GM19023 (cell line): ENCODE measurements around the gene IPP.
A peak's percentile ranks its signal among the peaks of the same experiment; 100 is the strongest.
"Not testable (repeated sequence)": the region's sequence is repeated elsewhere in the genome, so short reads cannot be mapped to it uniquely, and the experiment has no call there.

Experiments
- ATAC-seq: cut with Tn5 transposase; IDR thresholded peaks from one replicate; pipeline ENCODE4 v1.9.1; 2021; ENCODE audit warnings: mild to moderate bottlenecking, moderate library complexity; ENCODE audit not compliant: unreplicated experiment

IPP gene

DNA sequence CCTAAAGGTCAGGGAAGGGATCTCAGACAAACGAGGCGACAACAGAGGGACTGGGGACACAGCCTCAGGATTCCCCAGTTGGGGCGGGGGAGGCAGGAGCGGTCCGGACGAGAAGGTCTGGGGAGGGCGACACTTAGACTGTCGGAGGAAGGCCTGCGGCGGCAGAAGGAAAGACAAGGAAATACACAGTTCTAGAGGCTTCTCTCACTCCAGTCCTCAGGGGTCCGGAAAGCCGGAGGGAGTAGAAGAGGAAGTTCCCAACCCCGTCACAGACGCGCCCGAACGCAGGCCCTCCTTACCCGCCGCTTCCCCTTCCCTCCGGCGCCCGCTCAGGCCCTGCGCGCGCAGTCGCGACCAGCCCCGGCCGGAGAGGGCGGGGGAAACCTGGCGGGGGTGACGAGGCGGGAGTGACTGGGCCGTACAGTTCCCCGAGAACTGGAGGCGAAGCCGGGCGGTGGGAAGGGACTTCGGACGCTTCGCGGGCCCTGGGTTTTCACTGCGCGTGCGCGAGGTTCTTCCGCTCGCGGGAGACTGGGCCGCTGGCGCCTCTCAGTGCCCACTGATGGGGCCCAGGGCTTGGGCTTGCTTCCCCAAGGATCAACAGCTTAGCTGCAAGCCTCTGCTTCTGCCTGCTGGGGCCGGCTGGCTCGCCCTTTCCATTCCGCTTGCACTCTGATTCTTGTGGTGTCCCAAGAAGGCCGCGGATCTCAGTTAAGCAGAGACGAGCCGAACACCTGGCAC lies at the start of gene IPP:
TSS of gene IPP (minus strand) at position 356 of the 741 bp plus-strand sequence. CDS start 4,242 bp downstream, outside the sequence.
- peak; percentile 92 for ATAC-seq

- no peak for ATAC-seq
Observed at GRCh38 chr1:45796946-45797345, 46.5 kb upstream of the IPP start.

DNA sequence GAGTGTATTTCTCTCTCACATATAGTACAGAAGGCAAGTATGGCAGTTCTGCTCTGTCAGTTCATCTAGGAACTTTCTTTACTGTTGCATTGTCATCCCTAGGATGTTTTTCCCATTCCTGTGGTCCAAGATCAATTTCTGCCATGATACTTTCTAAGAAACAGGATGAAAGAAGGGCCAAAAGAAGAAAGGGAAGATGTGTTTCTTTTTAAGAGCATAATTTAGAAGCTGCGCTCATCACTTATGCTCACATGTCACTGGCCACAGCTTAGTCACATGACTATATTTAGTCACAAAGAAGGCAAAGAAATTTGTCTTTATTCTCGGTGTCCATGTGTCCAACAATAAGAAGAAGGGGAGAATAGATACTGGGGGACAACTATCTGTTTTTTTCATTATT lies 45.9 kb upstream of the IPP start:
- ATAC-seq, result no peak

DNA sequence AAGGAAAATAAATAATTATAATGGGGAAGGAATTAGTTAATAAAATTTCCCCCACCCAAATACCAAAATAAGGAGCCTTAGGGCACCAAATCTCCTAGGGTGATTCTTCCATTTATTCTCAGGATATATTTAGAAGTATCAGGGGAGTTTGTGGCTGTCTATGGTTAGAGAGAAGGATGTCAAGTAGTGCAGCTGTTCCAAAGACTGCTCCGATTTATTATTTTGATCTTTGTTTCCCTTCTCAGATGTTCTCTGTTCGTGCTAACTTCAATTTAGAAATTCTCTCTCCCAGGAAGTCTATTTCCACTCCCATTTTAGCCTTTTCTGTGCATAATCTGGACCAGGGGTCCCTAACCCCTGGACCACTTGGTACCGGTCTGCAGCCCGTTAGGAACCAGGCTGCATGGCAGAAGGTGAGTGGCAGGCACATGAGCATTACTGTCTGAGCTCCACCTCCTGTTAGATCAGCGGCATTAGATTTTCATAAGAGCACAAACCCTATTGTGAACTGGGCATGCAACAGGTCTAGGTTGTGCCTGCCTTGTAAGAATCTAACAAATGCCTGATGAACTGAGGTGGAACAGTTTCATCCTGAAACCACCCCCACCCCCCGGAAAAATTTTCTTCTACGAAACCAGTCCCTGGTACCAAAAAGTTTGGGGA lies 43.6 kb upstream of the IPP start:
- no peak for ATAC-seq

GRCh38 chr1:45792744-45793143 lies 42.3 kb upstream of the IPP start:
- no peak for ATAC-seq

DNA sequence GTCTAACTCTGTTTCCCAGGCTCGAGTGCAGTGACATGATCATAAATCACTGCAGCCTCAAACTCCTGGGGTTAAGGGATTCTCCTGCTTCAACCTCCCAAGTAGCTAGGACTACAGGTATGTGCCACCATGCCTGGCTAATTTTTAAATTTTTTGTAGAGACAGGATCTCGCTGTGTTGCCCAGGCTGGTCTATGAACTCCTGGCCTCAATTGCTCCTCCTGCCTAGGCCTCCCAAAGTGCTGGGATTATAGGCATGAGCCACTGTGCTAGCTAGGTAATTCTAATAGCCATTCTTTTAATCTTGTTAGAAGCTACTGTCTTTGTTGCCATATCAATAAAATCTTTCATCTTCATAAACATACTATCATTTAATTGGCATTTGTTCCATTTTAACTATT lies 39.1 kb upstream of the IPP start:
- ATAC-seq, result no peak

GRCh38 chr1:45787905-45788304 lies 37.5 kb upstream of the IPP start:
- ATAC-seq, result no peak

GRCh38 chr1:45785583-45785982 lies 35.1 kb upstream of the IPP start:
- ATAC-seq, result no peak

DNA sequence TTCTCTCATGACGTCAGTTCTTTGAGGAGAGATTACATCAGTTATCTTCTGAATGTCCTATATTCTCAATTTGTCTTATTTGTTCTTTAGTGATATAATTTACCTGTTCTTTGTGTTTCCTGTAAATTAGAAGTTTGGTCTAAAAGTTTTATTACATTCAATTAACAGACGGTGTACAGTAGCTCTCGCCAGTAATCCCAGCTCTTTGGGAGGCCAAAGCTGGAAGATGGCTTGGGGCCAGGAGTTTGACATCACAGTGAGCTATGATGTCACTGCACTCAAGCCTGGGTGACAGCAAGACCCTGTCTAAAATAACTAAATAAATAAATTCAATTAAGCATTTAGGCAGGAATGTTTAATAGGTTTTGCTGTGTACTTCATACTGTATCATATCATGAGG lies 25.3 kb upstream of the IPP start:
- no peak for ATAC-seq

DNA sequence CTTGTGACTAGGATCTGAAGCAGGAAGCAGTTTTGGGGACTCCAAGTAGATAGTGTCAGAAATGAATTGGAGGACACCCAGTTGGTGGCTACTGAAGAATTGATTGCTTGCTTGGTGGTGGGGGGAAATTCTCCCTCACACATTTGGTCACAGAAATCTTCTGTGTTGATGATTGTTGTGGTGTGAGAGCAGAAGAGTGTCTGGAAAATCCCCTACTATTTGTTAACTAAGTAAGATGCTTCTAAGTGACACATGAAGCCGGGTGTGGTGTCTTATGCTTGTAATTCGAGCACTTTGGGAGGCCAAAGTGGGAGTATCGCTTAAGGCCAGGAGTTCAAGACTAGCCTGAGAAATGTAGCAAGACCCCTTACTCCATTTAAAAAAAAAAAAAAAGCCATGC lies 22.5 kb upstream of the IPP start:
- ATAC-seq, result no peak

GRCh38 chr1:45769261-45769932 lies 18.9 kb upstream of the IPP start:
- no peak for ATAC-seq

GRCh38 chr1:45767035-45767434 lies 16.6 kb upstream of the IPP start:
- ATAC-seq, result no peak

GRCh38 chr1:45765999-45766792 lies 15.7 kb upstream of the IPP start:
- ATAC-seq, result no peak

DNA sequence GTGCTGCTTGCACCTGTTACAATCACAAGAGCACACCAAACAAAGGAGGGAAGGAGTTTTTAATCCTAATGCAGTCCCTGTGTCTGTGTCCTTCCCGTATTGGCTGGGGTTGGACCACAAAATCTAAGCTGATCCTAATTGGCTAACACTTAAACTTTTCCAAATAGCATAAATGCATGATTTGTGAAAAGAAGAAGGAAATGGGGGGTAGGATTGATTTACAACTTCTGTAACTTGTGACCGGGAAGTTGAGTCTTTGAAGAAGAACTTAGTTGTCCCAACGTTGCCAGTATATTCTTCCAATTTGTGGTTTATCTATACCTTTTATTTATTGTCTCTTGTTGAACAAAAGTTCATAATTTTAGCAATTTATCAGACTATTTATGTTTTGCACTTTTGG lies 11.8 kb upstream of the IPP start:
- ATAC-seq, result no peak

DNA sequence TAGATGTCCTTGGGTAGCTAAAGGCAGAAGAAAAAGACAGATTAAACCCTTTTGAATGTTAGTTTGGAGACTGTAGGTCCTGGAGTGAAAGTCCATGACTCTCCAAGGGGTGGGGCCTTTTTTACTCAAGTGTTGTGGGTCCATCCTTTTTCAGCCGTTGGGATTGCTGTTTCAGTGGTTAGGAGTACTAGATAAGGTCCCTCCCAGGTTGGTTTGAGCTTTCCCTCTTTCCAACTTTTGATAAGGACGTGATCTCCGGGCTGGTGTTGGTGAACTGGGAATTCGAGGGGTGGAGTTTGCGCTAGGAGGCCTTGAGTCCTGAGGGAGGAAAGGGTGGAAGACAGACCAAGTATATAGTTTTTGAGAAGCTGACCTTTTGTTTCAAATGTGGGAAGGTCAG lies 5.2 kb upstream of the IPP start:
- no peak for ATAC-seq

DNA sequence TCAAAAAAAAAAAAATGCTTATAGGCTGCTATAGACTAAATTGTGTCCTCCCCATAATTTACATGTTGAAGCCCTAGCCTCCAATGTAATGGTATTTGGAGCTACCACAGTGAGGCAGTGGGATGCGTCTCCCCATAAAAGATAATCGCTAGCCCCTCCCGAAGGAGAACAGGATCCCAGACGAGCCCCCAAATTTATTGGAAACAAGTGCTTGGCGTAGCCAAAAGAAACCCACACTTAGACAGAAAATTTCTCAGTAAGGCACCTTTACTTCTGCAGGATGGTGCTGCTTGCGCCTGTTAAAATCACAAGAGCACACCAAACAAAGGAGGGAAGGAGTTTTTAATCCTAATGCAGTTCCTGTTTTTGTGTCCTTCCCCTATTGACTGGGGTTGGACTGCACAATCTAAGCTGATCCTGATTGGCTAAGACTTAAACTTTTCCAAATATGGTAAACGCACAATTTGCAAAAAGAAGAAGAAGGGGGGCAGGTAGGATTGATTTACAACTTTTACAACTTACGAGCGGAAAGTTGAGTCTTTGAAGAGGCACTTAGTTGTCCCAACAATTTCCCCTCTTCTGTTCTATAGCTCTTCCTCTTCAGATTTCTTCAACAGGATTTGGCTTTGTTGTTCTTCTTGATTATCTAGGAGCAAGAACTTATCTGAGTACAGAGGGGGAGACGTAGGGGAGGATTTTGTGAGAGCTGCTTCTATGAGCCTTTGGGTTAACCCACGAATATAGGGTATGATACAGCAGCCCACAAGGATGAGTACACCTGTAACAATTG lies 3.0 kb upstream of the IPP start:
- no peak for ATAC-seq

DNA sequence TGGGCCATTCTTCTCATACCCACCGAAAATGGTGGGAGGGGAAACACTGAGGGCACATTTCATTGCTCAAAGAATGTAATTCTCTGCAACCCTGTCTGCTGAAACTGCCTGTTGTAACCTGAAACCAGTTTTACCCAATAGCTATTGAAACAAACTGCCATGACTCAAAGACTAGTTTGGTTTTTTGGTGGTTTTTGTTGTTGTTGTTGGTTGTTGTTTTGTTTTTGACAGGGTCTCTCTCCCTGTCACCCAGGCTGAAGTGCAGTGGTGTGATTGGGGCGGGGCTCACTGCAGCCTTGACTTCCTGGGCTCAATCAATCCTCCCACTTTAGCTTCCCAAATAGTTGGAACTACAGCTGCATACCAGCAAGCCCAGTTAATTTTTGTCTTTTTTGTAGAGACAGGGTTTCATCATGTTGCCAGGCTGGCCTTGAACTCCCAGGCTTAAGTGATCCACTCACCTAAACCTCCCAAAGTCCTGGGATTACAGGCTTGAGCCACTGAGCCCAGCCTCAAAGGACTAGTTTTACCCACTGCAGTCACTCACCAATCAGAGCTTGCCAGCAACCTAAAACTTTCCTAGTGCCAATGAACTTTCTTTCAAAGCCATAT lies 2.1 kb upstream of the IPP start:
- ATAC-seq, result no peak

DNA sequence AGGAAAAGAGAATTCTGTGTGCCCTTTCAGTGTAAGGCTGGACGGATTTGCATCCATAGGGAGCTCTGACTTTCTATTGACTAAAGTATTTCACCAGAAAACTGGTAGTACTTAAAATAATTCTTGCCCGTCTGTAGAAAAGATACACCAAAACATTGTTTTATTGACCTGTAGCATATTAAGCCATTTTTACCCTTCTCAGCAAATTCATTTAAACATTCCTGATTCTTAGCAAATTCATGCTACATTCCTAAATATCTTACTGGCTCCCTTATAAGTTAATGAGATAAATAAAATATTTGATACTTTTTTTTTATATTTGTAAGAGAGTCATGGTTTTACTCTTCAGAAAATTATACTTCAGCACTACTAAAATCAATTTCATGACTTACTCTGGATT lies 1.6 kb upstream of the IPP start:
- no peak for ATAC-seq

DNA sequence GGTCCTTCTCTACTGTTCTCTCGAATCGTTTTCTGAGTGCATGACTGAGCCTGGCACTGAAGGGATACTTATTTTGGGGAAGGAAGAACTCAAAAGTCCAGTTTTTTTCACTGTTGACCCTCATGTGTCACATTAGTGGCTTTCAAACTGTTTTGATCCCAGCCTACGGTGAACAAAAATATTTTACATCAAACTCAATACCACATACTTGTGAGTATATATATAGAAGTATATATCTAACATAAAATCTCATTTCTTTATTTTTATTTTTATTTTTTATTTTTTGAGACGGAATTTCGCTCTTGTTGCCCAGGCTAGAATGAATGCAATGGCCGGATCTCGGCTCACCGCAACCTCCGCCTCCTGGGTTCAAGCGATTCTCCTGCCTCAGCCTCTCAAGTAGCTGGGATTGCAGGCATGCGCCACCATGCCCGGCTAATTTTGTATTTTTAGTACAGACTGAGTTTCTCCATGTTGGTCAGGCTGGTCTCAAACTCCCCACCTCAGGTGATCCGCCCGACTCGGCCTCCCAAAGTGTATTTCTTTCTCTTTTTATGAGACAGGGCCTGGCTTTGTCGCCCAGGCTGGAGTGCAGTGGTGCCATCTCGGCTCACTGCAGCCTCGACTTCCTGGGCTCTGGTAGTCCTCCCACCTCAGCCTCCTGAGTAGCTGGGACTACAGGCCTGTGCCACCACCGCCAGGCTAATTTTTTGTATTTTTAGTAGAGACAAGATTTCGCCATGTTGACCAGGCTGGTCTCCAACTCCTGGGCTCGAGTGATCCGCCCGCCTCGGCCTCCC lies 786 bp upstream of the IPP start:
- ATAC-seq, result not testable (repeated sequence)
